ENCODE results near the gene CCDC144A.
"Not testable (repeated sequence)": the region's sequence is repeated elsewhere in the genome, so short reads cannot be mapped to it uniquely, and the experiment has no call there.

Gene CCDC144A

GRCh38 chr17:16689731-16690281 is at the start of gene CCDC144A:
CCDC144A (plus strand) TSS chr17:16690241; CDS start chr17:16690401, 160 bp downstream.
- not testable (repeated sequence) for DNase-seq

- no peak for DNase-seq
These were observed 40.5 kb upstream of the CCDC144A start for GRCh38 chr17:16649585-16649984.

GRCh38 chr17:16652252-16652651 is 37.8 kb upstream of the CCDC144A start:
- no peak for DNase-seq

GRCh38 chr17:16652847-16653366 is 37.1 kb upstream of the CCDC144A start:
- DNase-seq, result no peak

GRCh38 chr17:16653367-16654041 is 36.5 kb upstream of the CCDC144A start, which contains the start of gene ZNF624:
ZNF624 (minus strand) TSS chr17:16653850.
- DNase-seq, result peak; percentile 76

GRCh38 chr17:16661217-16661616 is 28.8 kb upstream of the CCDC144A start:
- no peak for DNase-seq

GRCh38 chr17:16662936-16663335 is 27.1 kb upstream of the CCDC144A start:
- no peak for DNase-seq

GRCh38 chr17:16666553-16666906 is 23.5 kb upstream of the CCDC144A start:
- DNase-seq, result not testable (repeated sequence)

GRCh38 chr17:16666907-16667636 is 23.0 kb upstream of the CCDC144A start:
- not testable (repeated sequence) for DNase-seq

- DNase-seq, result no peak
These were observed 13.3 kb upstream of the CCDC144A start for GRCh38 chr17:16676676-16677268.

- DNase-seq, result not testable (repeated sequence)
These were observed 6.5 kb upstream of the CCDC144A start for GRCh38 chr17:16683290-16684138.

GRCh38 chr17:16686019-16686418 is 4.0 kb upstream of the CCDC144A start:
- not testable (repeated sequence) for DNase-seq

- not testable (repeated sequence) for DNase-seq
These were observed 2.9 kb upstream of the CCDC144A start for GRCh38 chr17:16687151-16687550.

GRCh38 chr17:16690447-16690846 is 406 bp downstream of the CCDC144A start:
- DNase-seq, result not testable (repeated sequence)

GRCh38 chr17:16697603-16698002 is 7.6 kb downstream of the CCDC144A start:
- not testable (repeated sequence) for DNase-seq

GRCh38 chr17:16745492-16746203 is 55.6 kb downstream of the CCDC144A start:
- not testable (repeated sequence) for DNase-seq

GRCh38 chr17:16746571-16746970 is 56.5 kb downstream of the CCDC144A start:
- not testable (repeated sequence) for DNase-seq

GRCh38 chr17:16750515-16750914 is 60.5 kb downstream of the CCDC144A start:
- DNase-seq, result not testable (repeated sequence)

- not testable (repeated sequence) for DNase-seq
These were observed 61.3 kb downstream of the CCDC144A start for GRCh38 chr17:16751224-16751923.

- not testable (repeated sequence) for DNase-seq
These were observed 61.9 kb downstream of the CCDC144A start for GRCh38 chr17:16751924-16752287.

GRCh38 chr17:16757520-16757919 is 67.5 kb downstream of the CCDC144A start:
- not testable (repeated sequence) for DNase-seq
